B cell (primary cell): Measurements from ENCODE around the gene APEX1. TPM values are rescaled to one million over a fixed set of nuclear protein-coding genes. Genes with fewer than 3 reads are reported as not detected.

ENCODE experiments used
- ATAC-seq: fragments of 200-7000 bp; cut with Tn5 transposase; one replicate; pipeline ENCODE4 v1.10.0; 2021; ENCODE audit warnings: low read depth, mild to moderate bottlenecking, moderate number of reproducible peaks, moderate library complexity
- CTCF ChIA-PET: fragments of 350-600 bp; sonication (Branson Sonifier 250); formaldehyde crosslinking; loops from one replicate; lab custom pipeline; 2021; ENCODE audit warnings: antibody characterized with exemption, inconsistent platforms; lab: Charles Lee
- POLR2A ChIA-PET: fragments of 350-600 bp; sonication (Branson Sonifier 250); formaldehyde crosslinking; loops from one replicate; lab custom pipeline; 2021; ENCODE audit warnings: antibody characterized with exemption; lab: Charles Lee
- DNase-seq: peaks from one replicate; pipeline ENCODE4 v3.0.0; 2013
- H2AFZ ChIP-seq: 2 replicates; pipeline ENCODE4 v1.6.1; 2012; ENCODE audit warnings: mild to moderate bottlenecking, low read depth, low read length; ENCODE audit not compliant: insufficient read depth, poor library complexity, severe bottlenecking
- H3K27ac ChIP-seq, 2 donors: 1 replicate in 1 of 2; 2 replicates in 1 of 2; pipeline ENCODE4 v1.5.1; 2012 to 2013; ENCODE audit warnings: low read length in 2 of 2, mild to moderate bottlenecking in 2 of 2, moderate library complexity in 1 of 2
- H3K27me3 ChIP-seq, 4 experiments: fragments of 200-600 bp in 1 of 4; sonication (generic) in 1 of 4; replicated peaks in 1 of 4; 1 replicate in 2 of 4; 2 replicates in 2 of 4; pipeline versions ENCODE4 v1.6.1 to v1.7.0; 2013 to 2016; ENCODE audit warnings: low read length in 3 of 4, mild to moderate bottlenecking in 2 of 4, mixed read lengths in 1 of 4, moderate library complexity in 1 of 4; ENCODE audit not compliant: insufficient read depth in 4 of 4, control insufficient read depth in 3 of 4; ENCODE audit errors: control extremely low read depth in 1 of 4
- H3K36me3 ChIP-seq, 2 experiments: replicated peaks in 1 of 2; 1 replicate in 1 of 2; 2 replicates in 1 of 2; pipeline versions ENCODE4 v1.6.1 to v1.7.1; 2013; ENCODE audit warnings: low read length in 1 of 2; ENCODE audit not compliant: insufficient read depth in 2 of 2, control insufficient read depth in 1 of 2; ENCODE audit errors: control extremely low read depth in 1 of 2, extremely low read depth in 1 of 2
- H3K4me1 ChIP-seq, 2 donors: fragments of 200-600 bp in 1 of 2; sonication (generic) in 1 of 2; 1 replicate in 1 of 2; 2 replicates in 1 of 2; pipeline versions ENCODE4 v1.5.1 to v1.6.1; 2013 to 2017; ENCODE audit warnings: low read length in 2 of 2; ENCODE audit not compliant: control insufficient read depth in 2 of 2, insufficient read depth in 2 of 2
- H3K4me2 ChIP-seq: replicated peaks from 2 replicates; pipeline ENCODE3; 2012; ENCODE audit warnings: mild to moderate bottlenecking, low read depth, low read length; ENCODE audit not compliant: poor library complexity, severe bottlenecking
- H3K4me3 ChIP-seq, 5 experiments: fragments of 200-600 bp in 1 of 5; sonication (generic) in 1 of 5; 1 replicate in 3 of 5; 2 replicates in 2 of 5; pipeline versions ENCODE4 v1.5.1 to v1.7.0; 2011 to 2016; ENCODE audit warnings: low read length in 4 of 5, mild to moderate bottlenecking in 4 of 5, low read depth in 2 of 5, control low read depth in 1 of 5, moderate library complexity in 1 of 5; ENCODE audit not compliant: insufficient read depth in 1 of 5; ENCODE audit errors: control extremely low read depth in 1 of 5, extremely low read depth in 1 of 5
- H3K79me2 ChIP-seq: fragments of 200-600 bp; sonication (generic); one replicate; pipeline ENCODE4 v1.6.0; 2016; ENCODE audit warnings: low read length; ENCODE audit not compliant: control insufficient read depth, insufficient read depth
- H3K9ac ChIP-seq: fragments of 200-600 bp; sonication (generic); 2 replicates; pipeline ENCODE4 v1.6.1; 2017; ENCODE audit warnings: mild to moderate bottlenecking, low read length, moderate library complexity
- H3K9me3 ChIP-seq, 3 donors: one replicate each; pipeline versions ENCODE4 v1.6.1 to v1.7.1; 2013; ENCODE audit warnings: low read length in 2 of 3; ENCODE audit not compliant: control insufficient read depth in 2 of 3, insufficient read depth in 1 of 3; ENCODE audit errors: control extremely low read depth in 1 of 3
- H4K20me1 ChIP-seq: 2 replicates; pipeline ENCODE4 v1.6.0; 2012; ENCODE audit warnings: mild to moderate bottlenecking, low read length; ENCODE audit not compliant: insufficient read depth, control insufficient read depth, poor library complexity, severe bottlenecking
- H3K27ac Mint-ChIP-seq: one replicate; pipeline ENCODE4 v1.8.0; 2021; ENCODE audit warnings: mixed read lengths
- H3K27me3 Mint-ChIP-seq: one replicate; pipeline ENCODE4 v1.8.0; 2021; ENCODE audit warnings: mixed read lengths
- H3K4me1 Mint-ChIP-seq: one replicate; pipeline ENCODE4 v1.8.0; 2021; ENCODE audit warnings: mixed read lengths
- H3K4me3 Mint-ChIP-seq: one replicate; pipeline ENCODE4 v1.8.0; 2021; ENCODE audit warnings: mixed read lengths
- H3K9me3 Mint-ChIP-seq: one replicate; pipeline ENCODE4 v1.8.0; 2022; ENCODE audit warnings: mixed read lengths; ENCODE audit not compliant: insufficient read depth
- CTCF ChIP-seq: fragments of 200-600 bp; IDR thresholded peaks from one replicate; pipeline ENCODE4 v1.8.0; 2022; ENCODE audit warnings: antibody characterized with exemption, mild to moderate bottlenecking
- EZH2 ChIP-seq: IDR thresholded peaks from 2 replicates; pipeline ENCODE4 v1.6.1; 2012; ENCODE audit warnings: borderline replicate concordance, low read depth, mild to moderate bottlenecking, moderate library complexity, low read length; ENCODE audit not compliant: insufficient read depth, poor library complexity, severe bottlenecking
- WGBS: methylation state at CpG from one replicate; pipeline ENCODE4 v1.1.5; 2013; ENCODE audit warnings: missing lambda C conversion rate; ENCODE audit not compliant: insufficient coverage; 5-methylcytosine and 5-hydroxymethylcytosine counted together
- intact Hi-C: fragments of 100-400 bp; cut with micrococcal nuclease; formaldehyde crosslinking; loops from one replicate; pipeline ENCODE4 v1.10.0; 2022
- polyA plus RNA-seq: library from polyadenylated mRNA; depleted of rRNA; stranded (reverse); fragments of >200 nt; gene quantifications from 2 replicates; pipeline ENCODE4 v1.2.3, GENCODE V29; 2012
- total RNA-seq, 2 donors: library from RNA; stranded (reverse); fragments of 120-200 nt in 1 of 2; gene quantifications; 1 replicate in 1 of 2; 2 replicates in 1 of 2; pipeline versions ENCODE4 v1.2.3 to v1.2.4, GENCODE V29; 2013 to 2022

Gene APEX1
- total and polyA plus RNA-seq, 2 donors (not counting 1 experiment from before 2014, with no cell fraction given): 103 to 169 TPM

GRCh38 chr14:20460458-20461224, 5.6 kb downstream of the APEX1 start:
- Histone ChIP-seq H3K9ac (peak overlapping the region; percentile 89), H3K4me1 (peaks cover 41 to 67% of the 10 kb centered on the region in 2 donors), H2AFZ (peak overlapping the region; percentile 33), H3K4me3 (peak overlapping the region; percentile 34 to 90 (median 81)), H3K27ac (peak overlapping the region; percentile 98), H3K36me3 (peaks cover 16 to 39% of the 10 kb centered on the region in 2 experiments), H3K79me2 (peaks cover 35% of the 10 kb centered on the region), H3K4me2 (peak overlapping the region; percentile 87), H3K27me3 (no peaks in the 10 kb centered on the region), H4K20me1 (peaks cover 27% of the 10 kb centered on the region), H3K9me3 (no peaks in the 10 kb centered on the region)
- POLR2A ChIA-PET: interaction anchor here (0.6 to 3.2 kb wide), 6 partner anchors 9 to 221 kb away, joined by 3 to 20 read pairs (median 6); partner anchors contain the start of genes PARP2 and PNP
- Mint-ChIP-seq H3K9me3 (no peaks in the 10 kb centered on the region), H3K4me3 (peak overlapping the region; percentile 94), H3K4me1 (peaks cover 45% of the 10 kb centered on the region), H3K27ac (peak overlapping the region; percentile 98), H3K27me3 (no peaks in the 10 kb centered on the region)
- DNase-seq (peak; percentile 93), ATAC-seq (peak; percentile 25)
- intact Hi-C loops: loop anchor here (1.0 to 10.0 kb wide), 6 partner anchors 9 to 994 kb away; partner anchors contain the start of genes CHD8, PARP2, PNP and TEP1
- CTCF ChIA-PET: interaction anchor here (1.0 to 4.9 kb wide), 6 partner anchors 9 to 230 kb away, joined by 3 to 40 read pairs (median 6); partner anchors contain the start of genes PNP and TEP1
- WGBS: under 1% methylated on average over 27 of the region's 32 CpGs
- TF ChIP-seq EZH2: no peak
- no peak for TF ChIP-seq CTCF
